HG03460 (cell line): ENCODE data around the gene CASK.

Experiments used
- ATAC-seq: cut with Tn5 transposase; IDR thresholded peaks from one replicate; pipeline ENCODE4 v1.9.1; 2021; ENCODE audit not compliant: unreplicated experiment

The CASK gene

GRCh38 chrX:41912923-41913322 lies 10.4 kb downstream of the CASK start:
- ATAC-seq = no peak

GRCh38 chrX:41909068-41909467 lies 14.3 kb downstream of the CASK start:
- no peak for ATAC-seq

- no peak for ATAC-seq
Measured at GRCh38 chrX:41906515-41907187, 16.7 kb downstream of the CASK start.

GRCh38 chrX:41903544-41903943 lies 19.8 kb downstream of the CASK start:
- no peak for ATAC-seq

- no peak for ATAC-seq
Measured at GRCh38 chrX:41900321-41900720, 23.0 kb downstream of the CASK start.

- ATAC-seq = no peak
Measured at GRCh38 chrX:41895826-41896225, 27.5 kb downstream of the CASK start.

- no peak for ATAC-seq
Measured at GRCh38 chrX:41890026-41890423, 33.3 kb downstream of the CASK start.

- ATAC-seq = no peak
Measured at GRCh38 chrX:41889317-41890025, 33.9 kb downstream of the CASK start.

GRCh38 chrX:41887691-41888090 lies 35.7 kb downstream of the CASK start:
- ATAC-seq = no peak

GRCh38 chrX:41885724-41886123 lies 37.6 kb downstream of the CASK start:
- no peak for ATAC-seq

GRCh38 chrX:41881166-41881565 lies 42.2 kb downstream of the CASK start:
- no peak for ATAC-seq

GRCh38 chrX:41877167-41877566 lies 46.2 kb downstream of the CASK start:
- ATAC-seq = no peak

- no peak for ATAC-seq
Measured at GRCh38 chrX:41875142-41875541, 48.2 kb downstream of the CASK start.

- peak; percentile 77 for ATAC-seq
Measured at GRCh38 chrX:41870719-41871151, 52.6 kb downstream of the CASK start.

GRCh38 chrX:41868392-41868977 lies 54.9 kb downstream of the CASK start:
- no peak for ATAC-seq

GRCh38 chrX:41863343-41864203 lies 59.8 kb downstream of the CASK start:
- no peak for ATAC-seq

- no peak for ATAC-seq
Measured at GRCh38 chrX:41862562-41863184, 60.7 kb downstream of the CASK start.

GRCh38 chrX:41858161-41858775 lies 65.1 kb downstream of the CASK start:
- no peak for ATAC-seq

GRCh38 chrX:41857670-41858069 lies 65.7 kb downstream of the CASK start:
- ATAC-seq = no peak

- no peak for ATAC-seq
Measured at GRCh38 chrX:41846714-41847113, 76.6 kb downstream of the CASK start.
